Activated CD4-positive, alpha-beta T cell treated with anti-CD3 and anti-CD28 coated beads for 1 hour (primary cell): ENCODE results near the gene C20orf204.

Experiments
- DNase-seq: peaks from one replicate; pipeline ENCODE4 v3.0.0-alpha.2; 2020

C20orf204 gene

DNA sequence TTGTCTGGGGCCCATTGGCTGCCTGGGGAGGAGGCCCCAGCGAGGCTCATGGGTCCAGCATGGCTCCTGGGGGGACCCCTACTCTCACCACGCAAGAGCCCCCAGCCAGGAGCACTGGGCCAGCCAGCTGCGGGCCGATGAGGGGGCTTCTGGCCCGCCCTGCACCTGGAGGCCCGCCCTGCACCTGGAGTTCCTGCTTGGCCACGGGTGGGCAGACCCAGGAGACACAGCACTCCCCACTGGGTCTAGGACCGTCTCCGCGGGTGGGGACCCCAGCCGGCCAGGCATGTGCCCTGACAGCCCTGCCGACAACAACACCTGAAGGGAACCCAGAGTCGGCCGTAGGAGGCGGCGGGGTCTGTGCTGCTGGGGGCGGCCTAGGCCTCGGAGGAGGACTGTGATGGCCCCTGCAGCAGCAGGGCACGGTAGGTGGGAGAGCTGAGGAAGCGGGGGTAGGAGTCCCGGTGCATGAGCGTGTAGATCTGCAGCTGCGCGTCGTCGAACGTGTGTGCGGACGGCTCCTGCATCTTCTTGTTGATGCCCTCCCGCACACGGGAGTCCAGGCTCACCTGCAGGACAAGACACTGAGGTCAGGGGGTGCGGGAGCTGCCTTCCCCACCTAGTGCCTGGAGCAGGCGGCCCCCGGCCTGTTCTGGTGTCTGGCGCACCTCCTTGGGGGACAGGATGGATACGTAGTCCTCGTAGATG, 37.6 kb downstream of the C20orf204 start:
- no peak for DNase-seq

DNA sequence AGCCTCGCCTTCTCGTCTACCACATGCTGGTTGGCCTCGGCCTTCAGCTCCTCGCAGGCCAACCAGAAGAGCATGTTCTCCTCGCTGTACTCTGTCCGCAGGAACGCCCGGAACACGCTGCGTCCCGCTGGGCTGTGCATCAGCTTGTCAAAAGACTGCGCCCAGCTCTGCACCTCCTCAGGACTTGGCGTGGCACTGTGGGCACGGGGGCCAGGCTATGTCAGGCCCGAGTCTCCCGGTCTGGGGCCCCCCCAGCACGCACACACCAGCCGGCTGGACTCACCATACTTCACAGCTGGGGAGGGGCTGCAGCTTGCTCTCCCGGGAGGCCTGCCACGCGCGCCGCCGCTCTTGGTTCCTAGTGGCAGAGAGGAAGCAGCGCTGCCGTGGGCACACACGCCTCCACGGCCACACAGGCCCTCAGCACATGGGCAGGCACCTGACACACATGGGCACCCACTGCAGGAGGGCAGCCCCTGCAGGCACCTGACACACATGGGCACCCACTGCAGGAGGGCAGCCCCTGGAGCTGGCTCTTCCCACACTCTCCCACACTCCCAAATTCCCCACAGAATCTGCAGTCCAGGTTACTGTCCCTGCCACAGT, 38.3 kb downstream of the C20orf204 start:
- DNase-seq, result no peak

DNA sequence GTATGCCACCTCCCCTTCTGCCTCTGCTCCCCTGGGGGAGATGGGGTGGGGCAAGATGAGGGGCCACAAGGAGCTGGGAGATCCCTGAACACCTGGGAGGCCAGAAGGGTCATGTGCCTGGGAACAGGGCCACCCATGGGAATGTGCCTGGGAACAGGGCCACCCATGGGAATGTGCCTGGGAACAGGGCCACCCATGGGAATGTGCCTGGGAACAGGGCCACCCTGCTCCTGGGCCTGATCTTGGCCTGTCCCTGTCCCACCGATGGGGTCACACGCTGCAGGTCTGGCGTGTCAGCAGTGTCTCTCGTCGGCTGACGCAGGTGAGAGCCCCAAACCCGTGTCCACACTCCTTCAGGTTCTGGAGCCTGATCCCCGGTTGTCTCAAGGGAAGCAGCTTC, 39.0 kb downstream of the C20orf204 start:
- DNase-seq, result no peak

DNA sequence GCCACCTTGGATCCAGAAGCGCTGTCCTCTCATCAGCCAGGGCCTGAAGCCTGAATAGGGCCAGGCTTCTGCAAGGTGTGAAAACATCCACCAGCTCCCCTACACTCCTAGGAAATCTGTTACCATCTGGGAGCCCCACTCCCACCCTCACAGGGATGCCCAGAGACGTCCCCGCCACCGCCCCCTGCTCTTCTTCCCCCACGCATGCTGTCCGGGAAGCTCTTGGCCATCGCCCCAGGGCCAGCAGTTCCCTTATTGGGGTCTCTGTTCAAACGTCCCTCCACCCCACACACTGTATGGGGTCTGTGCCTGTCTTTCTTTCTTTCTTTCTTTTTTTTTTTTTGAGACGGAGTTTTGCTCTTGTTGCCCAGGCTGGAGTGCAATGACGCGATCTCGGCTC, 39.6 kb downstream of the C20orf204 start:
- no peak for DNase-seq

DNA sequence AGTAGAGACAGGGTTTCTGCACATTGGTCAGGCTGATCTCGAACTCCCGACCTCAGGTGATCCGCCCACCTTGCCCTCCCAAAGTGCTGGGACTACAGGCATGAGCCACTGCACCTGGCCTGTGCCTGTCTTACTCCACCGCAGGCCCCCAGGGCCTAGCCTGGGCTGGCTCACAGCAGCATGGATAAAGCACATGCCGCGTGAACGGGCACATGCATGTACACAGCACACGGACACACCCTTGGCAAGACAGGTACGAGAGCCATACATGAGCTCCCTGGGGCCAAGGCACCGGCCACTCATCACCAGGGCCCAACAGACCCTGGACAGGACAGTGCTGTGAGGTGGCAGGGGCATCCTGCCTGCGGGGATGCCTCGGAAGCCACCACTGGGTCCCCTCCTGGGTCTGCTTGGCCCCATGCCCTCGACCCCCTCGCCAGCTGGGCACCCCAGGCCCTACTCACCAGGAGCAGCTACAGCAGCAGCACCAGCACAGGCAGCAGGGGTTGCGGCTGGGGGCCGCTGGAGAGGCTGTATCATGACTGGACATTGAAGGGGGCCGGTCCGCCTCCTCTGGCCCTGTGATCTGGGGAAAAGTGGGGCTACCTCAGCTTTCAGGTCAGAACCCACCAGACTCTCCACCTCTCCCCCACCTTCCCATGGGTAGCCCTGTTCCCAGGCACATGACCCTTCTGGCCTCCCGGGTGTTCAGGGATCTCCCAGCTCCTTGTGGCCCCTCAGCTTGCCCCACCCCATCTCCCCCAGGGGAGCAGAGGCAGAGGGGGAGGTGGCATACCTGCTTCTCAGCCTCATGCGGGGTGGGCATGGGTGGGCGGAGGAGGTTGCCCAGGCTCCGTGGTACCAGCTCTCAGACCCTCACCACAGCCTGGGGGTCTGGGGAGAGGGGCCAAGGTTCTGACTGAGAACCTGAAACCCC, 40.3 kb downstream of the C20orf204 start:
- DNase-seq, result no peak

DNA sequence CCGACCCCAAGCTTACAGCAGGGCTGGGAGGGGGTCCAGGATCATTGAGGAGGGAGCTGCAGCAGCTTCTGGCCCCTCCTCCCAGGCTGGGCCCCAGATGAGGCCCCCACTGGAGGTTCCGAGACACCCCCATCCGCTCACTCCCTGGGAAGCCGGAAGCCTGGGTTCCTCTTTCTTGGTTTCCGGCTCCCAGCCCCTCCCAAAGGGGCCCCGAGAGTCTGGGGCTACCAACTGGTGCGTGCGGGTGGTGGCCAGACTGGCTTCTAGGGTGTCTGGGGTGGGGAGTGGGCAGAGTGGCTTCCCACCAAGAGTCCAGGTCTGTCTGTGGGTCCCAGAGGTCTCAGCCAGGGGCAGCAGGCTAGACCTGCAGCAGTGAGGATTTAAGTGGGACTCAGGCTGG, 41.1 kb downstream of the C20orf204 start:
- no peak for DNase-seq

DNA sequence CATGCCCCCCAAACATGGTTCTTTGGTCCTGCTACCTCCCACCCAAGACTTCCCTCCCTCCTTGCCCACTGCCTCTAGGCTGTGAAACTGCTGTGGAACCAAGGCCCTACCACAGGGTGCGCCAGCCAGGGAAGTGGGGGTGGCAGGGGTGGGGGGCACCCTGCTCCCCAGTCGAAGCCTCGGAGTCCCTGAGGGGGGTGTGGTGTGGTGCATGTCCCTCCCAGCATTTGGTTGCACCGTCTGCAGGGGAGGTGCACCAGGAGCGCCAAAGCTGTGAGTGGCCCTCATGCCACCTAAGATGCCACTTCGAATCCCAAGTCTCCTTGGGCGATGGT, 41.5 kb downstream of the C20orf204 start:
- DNase-seq, result no peak

DNA sequence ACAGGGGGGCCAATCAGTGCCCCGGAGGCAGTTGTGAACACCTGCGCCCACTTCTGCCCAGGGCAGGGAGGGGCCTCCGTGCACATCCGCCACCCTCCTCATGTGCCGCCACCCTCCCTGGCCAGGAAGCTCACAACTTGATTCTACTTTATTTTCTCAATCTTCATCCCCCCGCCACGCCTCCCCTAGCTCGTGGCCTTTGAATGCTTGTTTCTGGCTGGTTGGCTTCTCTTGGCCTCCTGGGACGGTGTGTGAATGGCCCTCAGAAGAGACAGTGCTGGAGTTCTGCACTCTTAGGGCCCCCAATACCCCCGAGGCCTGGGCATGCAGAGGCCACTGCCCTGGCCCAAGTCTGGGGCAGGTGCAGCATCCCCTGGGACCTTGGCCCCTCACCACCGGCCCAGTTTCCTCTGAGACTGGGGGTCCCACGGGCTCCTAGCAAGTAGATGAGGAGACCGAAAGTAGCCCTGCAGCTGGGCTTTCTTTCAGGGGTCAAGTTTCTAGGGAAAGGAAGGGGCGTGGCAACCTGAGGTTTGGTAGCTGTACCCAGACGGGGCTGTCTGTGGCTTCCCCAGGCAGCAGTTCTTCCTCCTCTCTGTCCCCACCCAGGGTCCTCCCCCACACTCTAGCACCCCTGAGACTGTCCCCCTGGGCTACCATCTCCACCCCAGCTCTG, 42.0 kb downstream of the C20orf204 start:
- no peak for DNase-seq

DNA sequence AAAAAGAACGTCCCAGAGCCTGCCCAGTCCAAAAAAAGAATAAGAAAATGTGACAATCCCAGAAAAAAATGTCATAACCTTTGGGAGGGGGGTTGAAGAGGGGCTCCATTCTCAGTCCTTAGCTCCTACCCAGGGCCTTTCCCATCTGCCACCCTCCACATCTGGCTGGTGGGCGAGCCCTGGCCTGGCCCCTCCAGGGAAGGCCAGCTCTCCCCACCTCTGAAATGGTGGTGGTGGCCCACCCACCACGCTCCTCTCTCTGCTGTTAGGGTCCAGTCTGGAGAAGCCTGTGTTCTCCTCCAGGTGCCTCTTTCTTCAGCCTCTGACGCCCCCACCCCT, 42.9 kb downstream of the C20orf204 start:
- no peak for DNase-seq

DNA sequence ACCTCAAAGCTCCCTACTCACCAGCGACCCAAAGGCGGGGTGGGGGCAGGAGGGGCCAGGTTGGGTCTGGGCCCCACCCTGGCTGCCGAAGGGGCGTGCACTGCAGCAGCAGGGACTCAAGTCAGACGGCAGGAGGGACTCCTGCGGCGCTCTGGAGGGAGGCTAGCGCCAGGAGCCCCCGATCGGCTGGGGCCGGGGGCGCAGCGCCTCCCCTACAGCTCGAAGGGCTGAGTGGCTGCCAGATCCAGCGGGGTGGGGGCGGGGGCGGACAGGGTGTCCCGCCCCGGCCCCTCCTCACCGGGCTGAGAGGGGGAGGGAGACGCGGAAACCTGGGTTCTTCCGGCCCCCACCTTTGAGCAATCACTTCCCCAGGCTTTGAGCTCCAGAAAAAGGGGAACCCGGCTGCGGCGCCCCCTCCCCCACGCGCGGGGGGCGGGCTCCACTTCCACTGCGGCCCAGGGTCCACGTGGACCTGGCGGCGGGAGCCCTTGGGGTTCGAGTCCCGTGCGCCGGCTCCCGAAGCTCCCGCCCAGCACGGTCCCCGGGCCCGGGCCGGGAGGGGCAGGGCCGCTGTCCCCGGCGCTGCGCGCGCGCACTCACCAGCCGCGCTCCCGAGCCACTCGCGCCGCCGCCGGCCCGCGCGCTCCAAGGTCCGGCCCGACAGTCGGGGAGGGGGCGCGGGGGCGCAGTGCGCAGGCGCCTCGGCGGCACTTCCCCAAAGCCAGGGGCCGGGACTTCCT, 43.5 kb downstream of the C20orf204 start, which contains the start of gene RGS19:
Gene RGS19 (minus strand): TSS at position 246 of the 740 bp plus-strand sequence. CDS start 2,632 bp downstream, outside the sequence.
- DNase-seq, result peak; percentile 47

DNA sequence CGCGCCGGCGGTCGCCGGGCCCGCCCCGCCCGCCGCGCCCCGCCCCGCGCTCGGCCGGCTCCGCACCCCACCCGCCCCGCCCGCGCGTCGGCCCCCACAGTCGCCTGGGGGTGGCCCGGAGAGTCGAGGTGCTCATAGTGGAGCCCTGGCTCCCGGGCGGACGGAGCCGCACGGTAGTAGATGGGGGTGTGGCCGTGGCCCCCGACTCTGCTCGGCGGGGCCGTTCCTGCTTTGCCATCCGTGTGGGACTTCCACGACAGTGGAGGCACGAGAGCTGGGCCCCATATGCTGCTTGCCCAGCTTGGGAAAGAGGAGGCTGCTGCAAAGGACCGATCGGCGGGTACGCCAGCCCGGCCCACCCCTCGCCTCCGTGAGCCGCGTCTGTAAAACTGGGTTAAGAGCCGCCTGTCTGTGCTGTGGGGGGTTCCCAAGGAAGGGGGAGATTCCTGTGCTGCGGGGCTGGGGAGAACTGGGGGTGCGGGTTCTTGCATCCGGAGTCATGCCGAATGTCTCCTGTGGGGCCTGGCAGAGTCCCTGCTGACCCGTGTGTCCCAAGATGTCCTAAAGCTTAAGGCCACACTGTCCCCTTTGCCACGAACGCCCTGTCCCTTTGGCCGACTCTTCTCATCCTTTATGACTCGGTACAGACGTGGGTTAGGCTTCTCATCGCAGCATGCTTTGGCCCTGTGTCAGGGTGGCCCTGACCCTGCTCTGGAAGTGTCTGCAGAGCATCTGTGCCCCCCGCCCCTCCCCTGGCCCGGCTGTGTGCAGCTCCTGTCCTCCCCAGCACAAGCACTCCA, 44.2 kb downstream of the C20orf204 start, which contains the start of gene OPRL1:
Gene OPRL1 (plus strand): TSS at position 70 of the 800 bp plus-strand sequence. CDS start 12,639 bp downstream, outside the sequence.
- DNase-seq, result no peak

DNA sequence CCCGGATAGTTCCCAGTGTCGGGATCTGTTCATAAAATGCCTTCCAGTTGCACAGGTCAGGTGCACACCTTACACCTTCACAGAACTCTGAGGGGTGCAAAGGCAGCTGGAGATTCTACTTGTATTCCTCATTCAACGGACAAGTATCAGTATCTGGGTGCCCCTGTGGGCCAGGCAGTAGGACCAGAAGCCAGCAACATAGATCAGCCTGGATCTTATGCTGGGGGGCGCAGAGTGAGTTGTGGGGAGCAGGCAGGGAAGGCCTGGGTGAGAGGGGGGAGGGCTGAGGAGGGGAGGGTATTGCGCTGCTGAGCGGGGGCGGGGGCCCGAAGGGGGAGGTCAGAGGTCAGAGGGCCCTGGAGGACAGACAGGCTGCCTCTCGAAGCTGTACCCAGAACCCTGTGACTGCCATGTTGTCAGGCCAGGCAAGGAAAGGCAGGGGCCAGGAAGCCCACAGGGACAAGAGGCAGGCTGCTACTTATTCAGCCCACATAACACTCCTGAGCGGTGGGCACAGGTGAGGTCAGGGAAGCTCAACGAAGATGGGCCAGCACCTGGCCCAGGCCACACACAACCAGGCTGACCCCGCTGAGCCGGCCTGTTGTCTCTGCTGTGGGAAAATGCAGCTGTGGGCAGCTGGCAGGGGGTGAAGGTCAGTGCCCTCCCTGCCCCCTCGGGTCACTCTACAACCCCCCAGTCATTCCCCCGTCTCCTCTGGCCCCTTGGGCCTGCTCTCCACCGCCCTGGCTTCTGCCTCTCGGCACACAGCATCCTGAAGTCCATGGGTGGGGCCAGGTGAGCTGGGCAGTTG, 45.0 kb downstream of the C20orf204 start:
- DNase-seq, result no peak

DNA sequence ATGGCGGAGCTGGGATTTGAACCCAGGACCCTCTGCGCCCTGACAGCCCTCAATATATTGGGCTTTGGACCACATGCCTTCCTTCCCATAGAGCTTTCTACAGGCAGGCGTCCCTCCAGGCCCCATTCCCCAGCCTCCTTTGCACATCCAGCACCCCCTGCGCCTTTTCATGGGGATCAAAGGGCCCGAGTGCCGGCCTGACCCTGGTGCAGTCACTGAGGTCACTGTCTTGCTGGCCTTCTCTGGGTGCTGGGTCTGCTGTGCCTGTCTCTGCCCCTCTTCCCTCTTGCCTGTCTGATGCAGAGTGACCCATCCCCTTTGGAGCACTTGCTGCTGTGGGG, 45.6 kb downstream of the C20orf204 start:
- DNase-seq, result no peak

DNA sequence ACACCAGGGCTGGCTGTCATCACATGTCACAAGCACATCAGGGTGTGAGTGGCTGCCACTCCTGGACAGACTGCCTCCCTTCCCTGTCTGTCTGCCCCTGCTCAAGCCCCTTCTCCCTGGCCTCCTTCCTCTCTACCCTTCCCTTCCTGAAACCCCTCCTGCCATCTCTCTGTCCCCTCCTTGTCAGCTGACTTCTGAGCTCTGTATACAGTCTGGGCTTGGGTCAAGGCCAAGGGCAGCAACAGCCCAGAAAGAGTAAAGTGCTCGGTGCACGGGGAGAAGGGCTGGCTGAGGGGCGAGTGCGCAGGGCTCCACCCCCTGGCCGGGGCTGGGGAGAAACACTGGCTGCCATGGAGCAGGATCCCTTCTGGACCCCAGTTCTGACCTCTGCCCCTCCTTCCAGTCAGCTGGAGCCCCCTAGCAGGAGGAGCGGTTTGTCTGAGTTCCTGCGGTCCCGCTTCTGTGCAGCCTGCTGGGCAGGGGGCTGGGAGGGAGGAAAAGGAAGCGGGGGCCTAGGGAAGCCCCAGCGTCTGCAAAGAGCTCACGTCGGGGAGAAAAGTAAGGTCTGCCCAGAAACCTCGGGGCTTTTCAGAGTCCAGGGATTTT, 46.2 kb downstream of the C20orf204 start:
- DNase-seq, result no peak

DNA sequence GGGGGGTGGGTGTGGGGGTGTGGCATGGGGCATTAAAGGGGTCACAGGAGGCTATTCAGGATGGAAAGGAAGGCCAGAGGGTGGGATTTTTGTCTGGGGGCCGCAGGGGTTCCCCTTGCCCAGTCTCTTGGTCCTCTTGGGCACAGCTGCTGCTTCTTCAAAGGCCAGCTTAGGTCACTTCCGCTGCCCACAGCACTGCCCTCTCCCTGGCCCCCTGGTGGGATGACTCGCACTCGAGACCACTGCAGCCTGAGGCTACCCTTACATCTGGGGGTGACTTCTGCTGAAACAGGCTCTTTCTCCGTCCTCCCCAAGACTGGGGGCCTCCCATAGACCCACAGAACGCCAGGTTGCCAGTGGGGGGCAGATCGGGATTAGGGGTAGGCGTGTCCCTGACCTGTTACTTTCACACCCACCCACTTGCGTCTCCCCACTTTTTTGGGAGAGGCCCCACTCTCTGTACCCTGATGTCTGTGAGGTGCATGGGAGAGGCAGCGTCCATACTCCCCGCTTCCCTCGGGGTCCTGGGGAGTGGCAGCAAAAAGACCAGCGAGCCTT, 46.9 kb downstream of the C20orf204 start:
- DNase-seq, result no peak

DNA sequence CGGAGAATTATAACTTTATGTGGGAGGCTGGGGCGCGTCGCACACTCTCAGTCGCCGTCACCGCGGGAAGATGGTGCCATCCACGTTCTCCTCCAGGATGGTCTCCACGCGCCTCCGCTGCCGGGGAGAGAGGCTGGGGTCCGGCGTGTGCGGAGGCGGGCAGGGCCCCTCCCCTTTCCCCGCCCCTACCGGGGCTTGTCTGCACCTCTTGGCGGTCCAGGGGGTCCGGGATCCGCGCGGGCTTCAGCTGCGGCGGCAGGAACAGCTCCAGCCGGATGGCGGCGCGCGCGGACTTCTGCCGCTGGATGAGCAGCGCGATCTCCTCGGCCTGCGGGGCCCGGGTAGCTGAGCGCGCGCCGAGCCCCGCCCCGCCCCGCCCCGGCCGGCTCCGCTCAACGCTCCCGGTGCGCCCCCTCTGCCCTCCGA, 47.4 kb downstream of the C20orf204 start:
- DNase-seq, result no peak

DNA sequence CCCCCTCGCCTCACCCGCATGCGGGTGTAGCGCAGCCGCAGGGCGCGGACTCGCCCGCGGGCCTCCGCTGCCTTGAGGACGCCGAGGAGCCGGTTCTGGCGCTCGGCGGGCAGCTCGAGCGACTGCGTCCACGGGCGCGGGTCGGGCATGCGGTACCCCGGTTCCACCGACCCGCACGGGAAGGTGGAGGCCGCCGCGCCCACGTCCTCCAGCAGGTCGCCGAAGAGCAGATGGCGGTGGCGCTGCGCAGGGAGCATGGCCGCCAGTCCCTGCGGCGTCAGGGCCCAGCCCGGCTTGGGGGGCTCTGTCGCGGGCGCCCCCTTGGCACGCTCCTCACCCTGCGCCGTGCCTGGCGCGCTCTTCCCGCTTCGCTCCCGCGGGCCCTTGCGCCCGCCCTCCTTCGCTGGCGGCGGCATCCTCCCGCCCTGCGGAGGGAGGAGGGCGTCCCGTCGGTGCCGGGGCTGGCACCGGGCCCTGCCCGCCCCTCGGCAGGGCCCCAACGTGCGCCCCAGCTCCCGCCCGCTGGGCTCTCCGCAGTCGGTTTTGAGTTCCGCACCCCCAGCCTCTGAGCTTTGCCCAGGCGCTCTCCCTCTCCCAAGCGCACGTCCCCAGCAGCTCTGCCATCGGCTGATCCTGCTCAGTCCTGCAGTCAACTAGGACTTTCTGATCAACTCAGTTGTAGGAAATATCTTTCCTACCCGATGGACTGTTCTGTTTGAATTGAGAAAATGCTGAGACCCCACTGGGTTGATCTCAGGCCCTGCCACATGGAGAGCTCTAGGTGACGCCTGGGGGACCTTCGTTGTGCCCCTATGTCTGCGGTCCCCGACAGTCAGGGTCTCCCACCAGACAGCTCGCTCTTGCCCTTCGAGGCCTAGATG, 48.1 kb downstream of the C20orf204 start, which contains the start of gene LKAAEAR1:
Gene LKAAEAR1 (minus strand): TSS at position 595 of the 881 bp plus-strand sequence. CDS start 179 bp downstream, at position 416.
- DNase-seq, result no peak

DNA sequence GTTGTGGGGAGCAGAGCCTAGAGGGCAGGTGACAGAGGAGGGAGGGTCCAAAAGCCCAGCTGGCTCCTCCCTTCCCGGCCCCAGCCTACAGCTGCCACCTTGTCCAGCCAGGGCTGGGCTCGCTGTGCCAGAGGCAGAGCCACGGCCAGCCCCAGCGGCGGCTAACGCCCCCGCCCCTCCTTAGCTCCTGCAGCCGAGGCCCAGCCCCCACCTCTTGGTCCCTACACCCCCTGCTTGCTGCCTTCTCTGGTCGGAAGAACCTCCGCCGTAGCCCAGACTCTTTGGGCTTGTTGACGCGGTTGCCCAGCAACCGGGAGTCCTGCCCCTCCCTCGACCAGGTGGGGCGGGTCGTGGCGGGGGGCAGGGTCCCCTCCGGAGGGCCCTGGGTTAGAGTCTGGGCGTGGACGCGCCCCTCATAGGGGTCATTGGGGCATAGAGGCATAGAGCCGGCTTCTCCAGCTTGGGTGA, 48.7 kb downstream of the C20orf204 start:
- DNase-seq, result no peak

DNA sequence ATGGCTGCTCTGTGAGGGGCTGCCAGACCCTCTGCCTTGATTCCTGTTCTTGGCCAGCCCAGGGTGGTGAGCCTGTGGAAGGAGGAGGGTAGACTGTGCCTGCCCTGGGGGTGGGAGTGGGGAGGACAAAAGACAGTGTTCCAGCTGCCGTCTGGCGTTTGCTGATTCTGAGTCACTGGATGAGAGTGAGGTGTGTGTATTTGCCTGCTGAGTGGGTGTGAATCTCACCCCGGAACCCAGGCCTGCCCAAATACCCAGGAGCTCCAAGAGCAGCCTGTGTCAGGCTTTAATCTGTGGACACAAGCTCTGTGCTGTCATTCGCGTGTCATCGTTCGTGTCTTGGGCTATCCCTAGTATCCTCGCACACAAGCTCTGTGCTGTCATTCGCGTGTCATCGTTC, 50.8 kb downstream of the C20orf204 start:
- DNase-seq, result no peak
